ENCODE results near the gene BRD1.
"Not testable (repeated sequence)": the region's sequence is repeated elsewhere in the genome, so short reads cannot be mapped to it uniquely, and the experiment has no call there.

Gene BRD1

DNA sequence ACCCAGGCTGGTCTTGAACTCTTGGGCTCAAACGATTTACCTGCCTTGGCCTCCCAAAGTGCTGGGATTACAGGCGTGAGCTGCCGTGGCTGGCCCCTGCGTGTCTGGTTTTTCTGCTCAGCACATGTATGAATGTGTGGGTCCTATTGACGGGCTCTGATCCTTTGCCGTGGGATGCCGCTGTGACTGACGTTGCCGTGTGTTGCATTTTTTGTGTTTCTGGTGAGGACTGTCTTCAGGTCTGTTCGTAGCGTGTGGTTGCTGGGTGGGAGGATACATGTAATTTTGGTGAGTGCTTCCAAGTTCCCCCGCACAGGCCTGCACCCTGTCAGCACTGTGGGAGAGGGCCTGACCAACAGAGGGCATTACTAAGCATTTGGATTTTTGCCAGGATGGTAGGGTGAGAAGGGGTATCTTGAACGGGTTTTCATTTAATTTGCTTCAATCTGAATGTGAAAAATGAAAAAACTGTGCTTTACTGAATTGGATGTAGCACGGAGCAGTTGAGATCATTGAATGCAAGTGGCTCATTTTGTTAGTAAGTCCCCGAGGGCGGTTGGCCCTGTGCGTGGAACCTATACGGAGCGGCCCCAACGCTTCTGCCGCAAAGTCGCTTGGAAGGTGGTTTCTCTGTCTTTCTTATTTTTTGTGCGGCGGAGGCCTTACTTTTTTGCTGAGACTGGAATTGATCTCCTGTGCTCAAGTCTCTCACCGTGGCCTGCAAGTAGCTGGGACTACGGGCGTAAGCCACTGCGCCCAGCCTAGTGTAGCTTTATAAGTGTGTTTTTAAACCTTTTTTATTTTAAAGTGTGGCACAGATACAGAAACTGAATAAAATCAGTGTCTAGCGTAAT, 34.2 kb upstream of the BRD1 start:
- Mint-ChIP-seq H3K9me3 (peaks cover 17% of the 10 kb centered on the region), H3K4me3 (no peak overlapping the region), H3K27ac (peak overlapping the region; percentile 57), H3K27me3 (no peaks in the 10 kb centered on the region), H3K4me1 (peaks cover 47% of the 10 kb centered on the region), H3K36me3 (peaks cover 28% of the 10 kb centered on the region)
- DNase-seq: no peak
- CTCF ChIA-PET: interaction anchor here (1.1 to 1.8 kb wide), 2 partner anchors 94 to 168 kb away, joined by 3 to 4 read pairs; no protein-coding TSS in a partner anchor

GRCh38 chr22:49858827-49859226, 31.2 kb upstream of the BRD1 start:
- CTCF ChIA-PET: interaction anchor here (1.3 kb wide), 1 partner anchor 16 kb away, joined by 4 read pairs; no protein-coding TSS in a partner anchor
- Mint-ChIP-seq H3K4me3 (no peak overlapping the region), H3K27me3 (no peaks in the 10 kb centered on the region), H3K9me3 (no peaks in the 10 kb centered on the region), H3K36me3 (peaks cover 15% of the 10 kb centered on the region), H3K4me1 (peaks cover 48% of the 10 kb centered on the region), H3K27ac (no peak overlapping the region)
- DNase-seq: no peak

DNA sequence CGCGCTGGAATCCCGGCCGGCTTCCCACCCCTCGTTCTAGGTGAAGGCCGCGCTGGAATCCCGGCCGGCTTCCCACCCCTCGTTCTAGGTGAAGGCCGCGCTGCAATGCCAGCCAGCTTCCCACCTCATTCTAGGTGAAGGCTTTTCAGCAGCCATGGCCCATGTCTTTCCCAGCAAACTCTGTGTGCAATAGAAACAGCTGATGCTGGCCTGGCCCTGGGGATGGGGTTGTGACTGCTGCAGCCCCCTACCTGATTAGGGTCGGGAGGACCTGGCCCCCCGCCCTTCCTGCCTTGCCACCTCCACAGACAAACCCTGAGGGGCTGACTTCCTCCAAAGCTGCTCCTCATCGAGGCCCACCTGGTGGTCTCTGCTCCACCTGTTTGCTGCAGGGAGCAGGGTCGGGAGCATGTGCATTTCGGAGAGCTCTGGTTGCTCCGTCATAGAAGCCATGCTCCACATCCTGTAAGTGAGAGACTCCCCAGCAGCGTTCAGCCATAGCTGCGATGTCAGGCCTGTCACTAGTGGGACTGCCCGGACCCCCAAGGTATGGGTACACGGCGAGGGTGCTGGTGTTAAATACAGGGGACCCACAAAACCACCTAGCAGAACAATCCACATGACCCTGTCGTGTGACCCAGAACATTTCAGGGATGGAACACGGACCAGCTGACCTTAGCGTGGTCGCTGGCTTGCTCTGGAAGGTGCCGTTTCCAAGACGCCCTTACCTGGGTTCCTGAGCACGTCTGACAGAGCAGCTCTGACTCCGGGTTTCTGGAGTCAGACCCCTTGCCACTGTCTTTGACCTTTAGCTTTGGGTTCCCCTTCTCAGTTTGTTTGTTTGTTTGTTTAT, 29.3 kb upstream of the BRD1 start:
- no peaks in the 10 kb centered on the region for H3K9me3 Mint-ChIP-seq
- no peaks in the 10 kb centered on the region for H3K27me3 Mint-ChIP-seq
- no peak overlapping the region for H3K27ac Mint-ChIP-seq
- no peak for DNase-seq
- H3K4me3 Mint-ChIP-seq: no peak overlapping the region
- peaks cover 13% of the 10 kb centered on the region for H3K36me3 Mint-ChIP-seq
- CTCF ChIA-PET: no interaction called here
- peaks cover 45% of the 10 kb centered on the region for H3K4me1 Mint-ChIP-seq

GRCh38 chr22:49856343-49856742, 28.7 kb upstream of the BRD1 start:
- Mint-ChIP-seq H3K27ac (no peak overlapping the region), H3K4me3 (peak overlapping the region; percentile 97), H3K36me3 (peaks cover 15% of the 10 kb centered on the region), H3K27me3 (peaks cover 6% of the 10 kb centered on the region), H3K9me3 (no peaks in the 10 kb centered on the region), H3K4me1 (peaks cover 49% of the 10 kb centered on the region)
- CTCF ChIA-PET: interaction anchor here (1.4 to 2.2 kb wide), 2 partner anchors 69 to 89 kb away, joined by 4 to 8 read pairs; no protein-coding TSS in a partner anchor
- no peak for DNase-seq

DNA sequence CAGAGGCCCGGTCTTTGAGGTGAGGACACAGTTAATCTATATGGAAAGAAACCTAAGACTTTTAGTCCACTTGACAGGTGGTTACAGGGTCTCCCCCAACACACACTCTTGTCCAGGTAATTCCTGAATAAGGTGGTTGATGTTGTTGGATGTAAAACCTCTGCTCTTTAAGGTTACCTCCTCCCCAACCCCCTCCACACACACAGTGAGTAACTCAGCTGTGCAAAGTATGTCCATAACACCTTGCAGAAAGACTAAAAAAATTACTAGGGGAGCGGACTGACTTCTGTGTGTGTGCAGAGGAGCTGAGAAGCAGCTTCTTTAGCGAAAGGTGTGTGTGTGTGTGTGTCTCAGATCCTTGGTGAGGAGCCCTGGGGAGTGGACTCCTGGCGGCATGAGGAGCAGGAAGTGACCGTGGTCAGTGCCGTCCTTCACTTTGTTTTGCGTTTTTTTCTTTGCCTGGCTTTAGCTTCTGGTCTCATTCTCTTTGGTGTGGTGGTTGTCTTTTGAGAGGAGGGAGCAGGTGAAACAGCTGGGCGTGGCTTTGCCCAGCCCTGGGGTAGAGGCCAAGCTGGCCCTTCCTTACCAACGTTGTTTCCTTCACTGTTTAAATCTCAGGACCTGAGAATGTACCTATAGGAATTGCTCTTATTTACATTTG, 27.7 kb upstream of the BRD1 start:
- peaks cover 14% of the 10 kb centered on the region for H3K27me3 Mint-ChIP-seq
- H3K9me3 Mint-ChIP-seq: no peaks in the 10 kb centered on the region
- peak overlapping the region; percentile 96 for H3K27ac Mint-ChIP-seq
- H3K4me3 Mint-ChIP-seq: peak overlapping the region; percentile 97
- CTCF ChIA-PET: interaction anchor here (1.4 to 2.2 kb wide), 2 partner anchors 70 to 88 kb away, joined by 4 to 8 read pairs; no protein-coding TSS in a partner anchor
- peaks cover 55% of the 10 kb centered on the region for H3K4me1 Mint-ChIP-seq
- H3K36me3 Mint-ChIP-seq: peaks cover 15% of the 10 kb centered on the region
- no peak for DNase-seq

DNA sequence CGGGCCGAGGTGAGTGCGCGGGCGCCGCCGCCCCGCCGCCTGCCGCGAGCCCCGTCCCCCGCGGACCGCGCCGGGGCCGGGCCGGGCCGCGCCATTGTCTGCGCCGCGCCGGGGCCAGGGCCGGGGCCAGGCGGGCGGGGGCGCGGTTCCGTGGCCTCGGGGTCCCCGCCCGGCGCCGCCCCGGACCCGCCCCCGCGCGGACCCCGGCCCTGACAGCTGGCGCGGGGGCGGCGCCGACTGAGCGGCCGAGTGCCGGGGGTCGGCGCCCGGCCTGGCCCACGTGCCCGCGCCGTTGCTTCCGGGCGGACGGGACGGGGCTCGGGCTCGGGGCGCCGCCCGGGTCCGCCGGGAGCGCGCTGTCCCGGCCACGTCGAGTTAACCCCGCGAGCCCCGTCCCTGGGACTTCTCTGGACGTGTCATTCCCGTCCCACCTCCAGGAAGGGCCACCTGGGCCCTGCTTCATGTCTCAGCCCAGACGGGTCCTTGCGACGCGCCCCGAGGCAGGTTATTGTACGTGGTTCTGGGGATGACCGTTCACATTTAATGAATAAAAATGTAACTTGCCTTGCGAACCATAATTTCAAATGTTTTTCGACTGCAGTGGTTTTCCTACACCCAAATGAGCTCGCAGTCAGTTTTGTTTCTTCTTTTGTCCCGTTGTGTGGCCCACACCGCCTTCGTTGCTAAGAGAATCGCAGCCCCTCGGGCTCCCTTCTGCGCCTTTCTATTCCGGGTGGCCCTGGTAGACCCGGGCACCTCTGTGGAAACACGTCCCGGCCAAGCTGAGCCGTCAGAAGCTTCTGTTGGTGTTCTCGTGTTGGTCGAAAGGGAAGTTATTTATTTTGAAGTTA, 26.5 kb upstream of the BRD1 start:
- Mint-ChIP-seq H3K36me3 (peaks cover 13% of the 10 kb centered on the region), H3K9me3 (no peaks in the 10 kb centered on the region), H3K27me3 (peaks cover 24% of the 10 kb centered on the region), H3K27ac (peak overlapping the region; percentile 96), H3K4me1 (peaks cover 60% of the 10 kb centered on the region), H3K4me3 (peak overlapping the region; percentile 97)
- peak; percentile 47 for DNase-seq
- CTCF ChIA-PET: interaction anchor here (2.2 kb wide), 1 partner anchor 87 kb away, joined by 8 read pairs; no protein-coding TSS in a partner anchor

DNA sequence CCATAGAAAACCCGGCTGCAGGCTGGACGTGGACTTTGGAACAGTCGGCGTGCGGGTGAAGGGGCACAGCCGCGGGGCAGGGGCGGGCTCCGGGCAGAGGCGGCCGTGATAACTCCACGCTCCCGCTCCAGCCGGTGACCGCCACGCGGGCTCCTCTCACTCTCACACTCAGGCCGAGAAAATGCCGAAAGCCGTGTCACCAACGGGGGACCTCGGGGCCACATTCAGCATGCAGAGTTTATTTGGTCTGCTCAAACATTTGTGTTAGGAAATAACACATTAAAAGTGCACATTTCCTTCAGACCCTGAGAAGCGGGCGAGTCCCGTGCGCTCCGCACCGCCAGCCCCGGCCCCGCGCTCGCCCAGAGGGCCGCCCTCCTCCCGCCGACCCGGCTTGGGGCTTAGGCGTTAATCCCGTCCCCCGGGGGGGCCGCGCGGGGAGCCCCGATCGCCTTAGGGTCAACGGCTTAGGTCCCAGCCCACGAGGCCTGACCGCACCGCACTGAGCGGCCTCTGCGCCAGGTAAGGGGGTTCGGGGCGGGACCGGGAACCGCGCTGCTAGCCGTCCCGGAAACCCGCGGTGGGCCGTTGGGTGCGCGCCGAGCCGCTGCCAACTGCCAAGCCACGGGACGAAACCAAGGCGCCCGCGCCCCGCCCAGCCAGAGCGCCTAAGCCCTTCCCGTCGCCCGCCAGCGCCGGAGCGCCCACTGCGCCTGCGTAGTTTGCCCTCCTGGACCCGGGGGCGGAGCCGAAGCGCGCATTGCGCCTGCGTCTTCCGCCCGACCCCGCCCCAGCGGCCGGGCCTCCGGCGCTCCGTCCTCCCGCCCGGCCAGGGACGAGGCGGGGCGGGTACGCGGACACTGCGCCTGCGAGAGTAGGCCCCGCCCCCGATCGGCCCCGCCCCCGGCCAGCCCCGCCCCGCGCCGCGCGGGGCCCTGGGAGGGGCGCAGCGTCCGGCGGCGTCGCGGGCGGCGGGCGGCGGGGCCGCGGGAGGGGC, 25.5 kb upstream of the BRD1 start, which contains the start of gene ZBED4:
ZBED4 (plus strand) TSS at position 947 of the 997 bp plus-strand sequence. CDS start 29,819 bp downstream, outside the sequence.
- Mint-ChIP-seq H3K9me3 (no peaks in the 10 kb centered on the region), H3K27me3 (peaks cover 32% of the 10 kb centered on the region), H3K36me3 (peaks cover 7% of the 10 kb centered on the region), H3K27ac (peak within 1 kb of the TSS; percentile 96), H3K4me3 (peak within 1 kb of the TSS; percentile 97), H3K4me1 (peaks cover 54% of the 10 kb centered on the region)
- CTCF ChIA-PET: no interaction called here
- peak; percentile 99 for DNase-seq

GRCh38 chr22:49852568-49852897, 24.9 kb upstream of the BRD1 start:
- peak overlapping the region; percentile 81 for H3K27ac Mint-ChIP-seq
- CTCF ChIA-PET, DNase-seq, H3K36me3 Mint-ChIP-seq, H3K9me3 Mint-ChIP-seq: not testable (repeated sequence)
- H3K27me3 Mint-ChIP-seq: peaks cover 39% of the 10 kb centered on the region
- peaks cover 52% of the 10 kb centered on the region for H3K4me1 Mint-ChIP-seq
- H3K4me3 Mint-ChIP-seq: peak overlapping the region; percentile 66

GRCh38 chr22:49850959-49851802, 23.5 kb upstream of the BRD1 start:
- CTCF ChIA-PET: no interaction called here
- Mint-ChIP-seq H3K9me3 (no peaks in the 10 kb centered on the region), H3K27me3 (peaks cover 52% of the 10 kb centered on the region), H3K27ac (peak overlapping the region; percentile 68), H3K36me3 (peaks cover 7% of the 10 kb centered on the region), H3K4me3 (peak overlapping the region; percentile 66), H3K4me1 (peaks cover 47% of the 10 kb centered on the region)
- no peak for DNase-seq

DNA sequence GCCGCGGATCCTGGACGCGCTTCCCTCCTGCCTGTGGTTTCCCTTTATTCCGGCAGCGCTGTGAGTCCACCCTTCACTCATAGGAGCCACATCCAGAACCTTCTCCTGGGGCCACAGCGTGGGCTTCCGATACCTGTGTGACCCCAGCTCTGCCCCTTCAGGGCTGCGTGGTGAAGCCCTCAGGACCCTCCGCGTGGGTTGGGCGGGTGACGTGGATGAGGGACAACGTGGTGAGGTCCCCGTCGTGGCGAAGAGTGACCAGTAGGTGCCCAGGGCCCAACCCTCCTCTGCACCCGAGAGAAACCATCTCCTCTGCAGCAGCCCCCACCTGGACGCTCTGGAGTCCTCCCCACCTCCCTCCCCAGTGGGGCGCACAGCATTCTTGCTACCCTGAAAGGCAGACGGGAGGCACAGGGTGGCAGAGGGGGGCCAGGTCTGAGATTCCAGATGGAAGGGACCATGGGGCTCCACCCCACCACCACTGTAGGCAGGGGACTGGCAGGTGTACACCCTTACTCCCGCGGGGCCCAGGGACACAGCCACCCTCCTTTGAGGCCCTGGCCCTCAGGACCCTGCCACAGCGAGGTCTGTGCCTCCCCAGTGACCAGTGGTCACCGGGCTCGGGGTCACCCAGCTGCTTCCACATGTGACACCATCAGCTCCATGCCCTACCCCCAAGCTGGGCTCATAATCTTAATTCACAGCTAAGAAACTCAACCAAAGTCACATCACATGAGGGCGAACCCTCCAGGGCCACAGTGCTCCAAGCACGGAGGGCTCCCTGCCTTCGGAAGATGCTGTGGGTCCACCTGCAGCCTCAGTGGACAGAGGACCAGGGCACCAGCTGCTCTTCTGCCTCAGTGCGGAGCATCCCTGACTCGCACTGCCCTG, 22.6 kb upstream of the BRD1 start:
- Mint-ChIP-seq H3K4me3 (peak overlapping the region; percentile 66), H3K4me1 (peaks cover 38% of the 10 kb centered on the region), H3K27me3 (peaks cover 61% of the 10 kb centered on the region), H3K9me3 (no peaks in the 10 kb centered on the region), H3K27ac (no peak overlapping the region), H3K36me3 (peaks cover 7% of the 10 kb centered on the region)
- CTCF ChIA-PET: no interaction called here
- no peak for DNase-seq
